Gastrocnemius medialis (tissue), 4 donors: ENCODE measurements around the gene TSR3.

Source experiments
- CTCF ChIP-seq, 5 experiments: fragments of 450-650 bp in 3 of 5; fragments of 200-600 bp in 2 of 5; sonication (generic) in 2 of 5; IDR thresholded peaks in 4 of 5; conservative IDR thresholded peaks in 1 of 5; 1 replicate in 4 of 5; 2 replicates in 1 of 5; pipeline ENCODE4 v1.5.1; 2016 to 2019; ENCODE audit warnings: antibody characterized with exemption in 5 of 5, mild to moderate bottlenecking in 3 of 5, moderate library complexity in 3 of 5
- POLR2A ChIP-seq, 2 donors: fragments of 450-650 bp; IDR thresholded peaks; one replicate each; pipeline ENCODE4 v1.6.1; 2017; ENCODE audit warnings: antibody characterized with exemption in 2 of 2, mild to moderate bottlenecking in 2 of 2, moderate library complexity in 2 of 2

- no peak for TF ChIP-seq CTCF (IDR thresholded peaks at IDR 0.05 in 4 of 5, conservative IDR thresholded peaks at IDR 0.05 in 1 of 5)
- no peak for TF ChIP-seq POLR2A (IDR thresholded peaks at IDR 0.05)
These were observed 31.9 kb upstream of the TSR3 start for GRCh38 chr16:1383556-1383955.
